Fibroblast of the aortic adventitia (primary cell): Measurements from ENCODE around the gene ZFAND3. TPM values are rescaled to one million over a fixed set of nuclear protein-coding genes. Genes with fewer than 3 reads are reported as not detected.

Source experiments
- DNase-seq: peaks from one replicate; pipeline ENCODE4 v3.0.0-alpha.2; 2010; ENCODE audit warnings: low read depth
- H3K4me3 ChIP-seq: 2 replicates; pipeline ENCODE4 v1.5.1; 2011; ENCODE audit warnings: low read depth, mild to moderate bottlenecking, control low read depth, low read length, moderate library complexity
- total RNA-seq: library from RNA; depleted of rRNA; stranded (reverse); fragments of >200 nt; gene quantifications from 2 replicates; pipeline ENCODE4 v1.2.3, GENCODE V29; 2012; ENCODE audit warnings: low replicate concordance
- TF ChIP-seq, protein P1 (sequence below): IDR thresholded peaks from 2 replicates; pipeline ENCODE4 v1.5.1; 2011; ENCODE audit warnings: mild to moderate bottlenecking, low read length, control low read depth, inconsistent platforms; ENCODE audit not compliant: insufficient read depth

Gene ZFAND3
- total RNA-seq, 1 donor = 31.3 TPM

DNA sequence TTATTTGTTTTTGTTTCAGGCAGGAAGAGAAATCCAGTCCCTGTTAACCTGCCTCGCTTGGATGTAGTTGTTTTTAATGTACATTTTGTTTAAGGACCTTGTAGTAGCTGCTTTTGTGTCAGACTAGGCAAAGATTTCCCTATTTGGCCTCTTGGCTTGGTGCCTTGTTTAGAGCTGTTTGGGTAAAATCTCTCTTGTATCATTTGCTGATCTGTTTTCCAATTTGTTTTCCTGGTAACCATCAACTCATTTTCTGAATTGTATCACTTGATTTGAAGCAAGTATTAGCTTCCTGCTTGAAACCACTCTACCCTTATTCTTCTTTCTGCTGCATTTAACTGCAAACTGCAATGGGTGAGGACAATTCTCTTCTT lies 160.7 kb downstream of the ZFAND3 start:
- no peak overlapping the region for H3K4me3 ChIP-seq
- TF ChIP-seq, protein P1, sequence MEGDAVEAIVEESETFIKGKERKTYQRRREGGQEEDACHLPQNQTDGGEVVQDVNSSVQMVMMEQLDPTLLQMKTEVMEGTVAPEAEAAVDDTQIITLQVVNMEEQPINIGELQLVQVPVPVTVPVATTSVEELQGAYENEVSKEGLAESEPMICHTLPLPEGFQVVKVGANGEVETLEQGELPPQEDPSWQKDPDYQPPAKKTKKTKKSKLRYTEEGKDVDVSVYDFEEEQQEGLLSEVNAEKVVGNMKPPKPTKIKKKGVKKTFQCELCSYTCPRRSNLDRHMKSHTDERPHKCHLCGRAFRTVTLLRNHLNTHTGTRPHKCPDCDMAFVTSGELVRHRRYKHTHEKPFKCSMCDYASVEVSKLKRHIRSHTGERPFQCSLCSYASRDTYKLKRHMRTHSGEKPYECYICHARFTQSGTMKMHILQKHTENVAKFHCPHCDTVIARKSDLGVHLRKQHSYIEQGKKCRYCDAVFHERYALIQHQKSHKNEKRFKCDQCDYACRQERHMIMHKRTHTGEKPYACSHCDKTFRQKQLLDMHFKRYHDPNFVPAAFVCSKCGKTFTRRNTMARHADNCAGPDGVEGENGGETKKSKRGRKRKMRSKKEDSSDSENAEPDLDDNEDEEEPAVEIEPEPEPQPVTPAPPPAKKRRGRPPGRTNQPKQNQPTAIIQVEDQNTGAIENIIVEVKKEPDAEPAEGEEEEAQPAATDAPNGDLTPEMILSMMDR = no peak
- DNase-seq = no peak

DNA sequence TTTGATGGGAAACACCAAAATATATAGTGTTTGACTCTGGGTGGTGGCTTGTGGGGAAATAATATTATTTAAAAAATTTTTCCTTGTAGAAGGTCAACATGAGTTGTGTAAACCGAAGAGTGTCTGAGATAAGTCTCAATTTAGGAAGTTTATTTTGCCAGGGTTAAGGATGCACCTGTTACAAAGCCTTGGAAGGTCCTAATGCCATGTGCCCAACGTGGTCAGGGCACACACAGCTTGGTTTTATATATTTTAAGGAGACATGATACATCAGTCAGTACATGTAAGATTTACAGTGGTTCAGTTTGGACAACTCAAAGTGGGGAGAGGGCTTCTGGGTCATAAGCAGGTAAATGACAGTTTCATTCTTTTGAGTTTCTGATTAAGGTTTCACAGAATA lies 162.1 kb downstream of the ZFAND3 start:
- DNase-seq = no peak

DNA sequence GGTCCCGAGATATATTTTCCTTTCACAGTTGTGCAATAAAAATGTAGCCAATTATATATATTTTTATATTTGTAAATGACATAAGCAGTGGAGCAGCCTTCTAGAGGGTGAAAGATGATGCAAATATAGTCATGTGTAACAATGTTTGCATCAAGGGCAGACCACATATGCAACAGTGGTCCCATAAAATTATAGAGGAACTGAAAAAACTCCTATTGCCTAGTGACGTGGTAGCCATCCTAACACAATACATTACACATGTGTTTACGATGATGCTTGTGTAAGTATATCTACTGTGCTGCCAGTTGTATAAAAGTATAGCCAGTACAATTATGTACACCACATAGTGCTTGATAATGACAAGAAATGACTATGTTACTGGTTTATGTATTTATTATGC lies 162.8 kb downstream of the ZFAND3 start:
- no peak for DNase-seq
- no peak overlapping the region for H3K4me3 ChIP-seq
- TF ChIP-seq, protein P1 = no peak

More for the DNA sequence above, 162.1 kb downstream of the ZFAND3 start:
- no peak overlapping the region for H3K4me3 ChIP-seq
- TF ChIP-seq, protein P1 = no peak

DNA sequence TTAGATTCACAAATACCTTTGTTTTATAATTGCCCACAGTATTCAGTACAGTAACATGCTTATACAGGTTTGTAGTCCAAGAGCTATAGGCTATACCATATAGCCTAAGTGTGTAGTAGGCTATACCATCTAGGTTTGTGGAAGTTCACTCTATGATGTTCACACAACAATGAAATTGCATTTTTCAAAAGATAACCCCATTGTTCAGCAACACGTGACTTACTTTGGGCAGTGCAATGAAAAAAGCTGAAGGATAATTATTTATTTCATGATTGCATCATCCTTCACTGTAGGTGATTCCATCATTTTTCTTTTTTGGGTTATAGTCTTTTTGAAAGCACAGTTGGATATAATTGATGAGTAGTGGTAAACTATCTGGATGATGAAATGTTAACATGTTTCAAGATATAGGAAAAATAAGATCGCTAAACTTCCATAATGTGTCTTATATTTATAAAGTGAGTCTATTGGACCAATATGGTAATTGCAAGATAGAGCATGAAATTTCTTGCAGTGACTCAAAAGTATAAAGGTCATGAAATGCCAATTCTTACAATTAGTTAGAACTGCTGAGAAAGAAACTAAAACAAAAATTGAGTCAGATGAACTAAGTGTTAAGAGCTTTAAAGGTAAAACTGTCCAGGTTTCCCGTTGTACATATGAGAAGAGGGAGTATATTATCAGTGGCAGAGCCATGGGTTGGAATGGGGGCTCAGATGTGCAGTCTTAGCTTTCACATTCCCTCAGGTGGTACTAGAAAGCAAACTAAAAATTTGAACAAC lies 164.4 kb downstream of the ZFAND3 start:
- TF ChIP-seq, protein P1 = no peak
- no peak overlapping the region for H3K4me3 ChIP-seq
- peak; percentile 17 for DNase-seq

DNA sequence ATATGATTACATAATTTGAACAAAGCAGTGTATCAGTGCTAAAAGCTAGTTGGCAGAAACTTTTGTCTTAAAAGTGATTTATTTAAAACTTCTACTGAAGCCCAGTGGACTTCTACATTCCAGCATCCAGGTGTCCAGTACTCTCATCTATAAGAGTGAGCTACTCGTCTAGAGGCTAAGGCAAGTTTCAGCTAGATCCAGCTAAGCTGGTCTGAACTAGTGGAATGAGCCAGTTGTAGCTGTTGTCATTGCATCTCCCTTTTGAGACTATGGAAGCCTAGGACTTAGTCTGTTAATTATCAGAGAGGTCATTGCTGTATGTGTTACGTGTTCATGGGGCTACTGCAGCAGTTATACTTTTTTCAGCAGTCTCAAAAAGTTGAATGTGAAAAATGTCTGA lies 165.1 kb downstream of the ZFAND3 start:
- no peak for DNase-seq
- TF ChIP-seq, protein P1 = no peak

DNA sequence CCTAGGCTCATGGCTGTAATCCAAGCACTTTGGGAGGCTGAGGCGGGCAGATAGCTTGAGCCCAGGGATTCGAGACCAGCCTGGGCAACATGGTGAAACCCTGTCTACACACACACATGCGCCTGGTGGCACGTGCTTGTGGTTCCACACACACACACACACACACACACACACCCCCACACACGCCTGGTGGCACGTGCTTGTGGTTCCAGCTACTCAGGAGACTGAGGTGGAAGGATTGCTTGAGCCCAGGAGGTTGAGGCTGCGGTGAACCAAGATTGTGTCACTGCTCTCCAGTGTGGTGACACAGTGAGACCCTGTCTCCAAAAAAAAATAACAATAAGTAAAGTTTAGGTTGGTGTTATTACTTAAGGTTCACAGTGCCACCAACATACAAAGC lies 165.8 kb downstream of the ZFAND3 start:
- TF ChIP-seq, protein P1 = no peak
- no peak overlapping the region for H3K4me3 ChIP-seq
- no peak for DNase-seq

More for the DNA sequence above, 165.1 kb downstream of the ZFAND3 start:
- no peak overlapping the region for H3K4me3 ChIP-seq

DNA sequence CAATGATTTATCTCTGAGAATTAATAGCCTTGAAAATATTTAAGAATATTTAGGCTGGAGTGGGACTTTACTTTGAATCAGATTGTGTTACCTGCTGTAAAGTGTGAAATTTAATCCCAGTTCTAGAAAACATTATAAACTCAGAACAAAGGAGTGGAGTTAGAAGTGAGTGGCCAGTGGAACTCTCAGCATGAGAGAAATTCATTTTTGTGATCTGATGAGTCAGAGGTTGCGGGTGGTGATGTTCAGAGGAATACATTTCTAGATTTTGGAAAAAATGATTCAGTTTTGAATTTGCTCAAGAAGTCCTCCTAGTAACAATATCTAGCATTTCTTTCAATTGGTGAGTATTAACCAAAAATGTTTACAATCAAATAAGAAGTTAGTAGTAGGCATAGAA lies 167.5 kb downstream of the ZFAND3 start:
- TF ChIP-seq, protein P1 = no peak
- peak; percentile 61 for DNase-seq
- H3K4me3 ChIP-seq = no peak overlapping the region
